Body of pancreas (tissue), 4 donors: Measurements from ENCODE around the gene GNGT2. TPM values are rescaled to one million over a fixed set of nuclear protein-coding genes. Genes with fewer than 3 reads are reported as not detected.

Source experiments
- ATAC-seq: fragments of 150-250 bp; one replicate; pipeline ENCODE4 v1.9.1; 2016
- DNase-seq, 4 donors: peaks; one replicate each; pipeline ENCODE4 v3.0.0-alpha.2; 2019
- H3K27ac ChIP-seq, 4 donors: fragments of 200-600 bp; sonication (generic); 1 replicate in 3 of 4; 2 replicates in 1 of 4; pipeline versions ENCODE4 v1.5.1 to v1.6.1; 2016 to 2019; ENCODE audit warnings: mild to moderate bottlenecking in 1 of 4, mixed read lengths in 1 of 4, moderate library complexity in 1 of 4
- H3K27me3 ChIP-seq, 2 donors: fragments of 200-600 bp; sonication (generic); one replicate each; pipeline ENCODE4 v1.6.0; 2016; ENCODE audit warnings: mild to moderate bottlenecking in 1 of 2
- H3K36me3 ChIP-seq, 2 donors: fragments of 200-600 bp; sonication (generic); replicated peaks in 1 of 2; 2 replicates each; pipeline ENCODE4 v1.5.1; 2016; ENCODE audit warnings: low read depth in 2 of 2; ENCODE audit not compliant: insufficient read depth in 1 of 2
- H3K4me1 ChIP-seq: fragments of 200-600 bp; sonication (generic); one replicate; pipeline ENCODE4 v1.6.0; 2016
- H3K4me3 ChIP-seq, 2 donors: fragments of 200-600 bp; sonication (generic); 1 replicate in 1 of 2; 2 replicates in 1 of 2; pipeline ENCODE4 v1.5.1; 2016 to 2019
- H3K9me3 ChIP-seq, 3 donors: fragments of 200-600 bp; sonication (generic); 1 replicate in 2 of 3; 2 replicates in 1 of 3; pipeline ENCODE4 v1.5.1; 2016
- POLR2A ChIP-seq, 3 donors: fragments of 450-650 bp; IDR thresholded peaks; one replicate each; pipeline ENCODE4 v1.6.1; 2016; ENCODE audit warnings: antibody characterized with exemption in 3 of 3, mild to moderate bottlenecking in 2 of 3
- WGBS, 2 donors: methylation state at CpG; one replicate each; pipeline ENCODE4 v1.1.5; 2017; 5-methylcytosine and 5-hydroxymethylcytosine counted together
- intact Hi-C: fragments of 100-400 bp; cut with DNase I; formaldehyde crosslinking; loops from one replicate; pipeline ENCODE4 v1.15.1; 2023
- total RNA-seq, 2 donors: library from RNA; depleted of rRNA; stranded (reverse); fragments of >200 nt; gene quantifications; one replicate each; pipeline ENCODE4 v1.1.0, GENCODE V29; 2016
- TF ChIP-seq, protein P1 (sequence below), 7 experiments: fragments of 450-650 bp in 4 of 7; fragments of 200-600 bp in 3 of 7; sonication (generic) in 3 of 7; IDR thresholded peaks; one replicate each; pipeline ENCODE4 v1.5.1; 2016 to 2019; ENCODE audit warnings: antibody characterized with exemption in 7 of 7

GNGT2 gene
- total RNA-seq, 2 donors from 2014 or later, result 16.8 TPM; not detected in 1

DNA sequence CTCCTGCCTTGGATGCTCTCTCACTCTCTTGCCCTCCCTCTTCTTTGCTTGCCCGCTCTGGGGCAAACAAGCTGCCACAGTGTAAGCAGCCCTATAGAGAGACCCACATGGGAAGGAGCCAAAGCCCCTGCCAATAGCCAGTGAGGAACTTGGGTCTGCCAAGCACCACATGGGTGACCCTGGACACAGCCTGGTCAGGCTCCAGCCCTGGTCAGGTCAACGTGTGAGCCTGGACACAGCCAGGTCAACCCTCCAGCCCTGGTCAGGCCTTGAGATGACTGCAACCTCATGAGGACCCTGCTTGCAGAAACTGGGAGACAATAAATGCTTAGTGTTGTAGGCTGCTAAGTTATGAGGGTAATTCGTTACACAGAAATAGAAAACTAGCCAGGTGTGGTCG is 34.5 kb upstream of the GNGT2 start:
- ATAC-seq (no peak), DNase-seq (no peak)
- Histone ChIP-seq H3K27me3 (no peaks in the 10 kb centered on the region), H3K27ac (no peak overlapping the region), H3K4me1 (no peaks in the 10 kb centered on the region), H3K9me3 (no peaks in the 10 kb centered on the region), H3K4me3 (no peak overlapping the region), H3K36me3 (no peaks in the 10 kb centered on the region)
- 62 to 80% methylated on average over 2 to 4 of the region's 4 CpGs for WGBS, 2 donors
- intact Hi-C loops, result no loop called here
- no peak for TF ChIP-seq POLR2A (IDR thresholded peaks at IDR 0.05)
- TF ChIP-seq, protein P1, sequence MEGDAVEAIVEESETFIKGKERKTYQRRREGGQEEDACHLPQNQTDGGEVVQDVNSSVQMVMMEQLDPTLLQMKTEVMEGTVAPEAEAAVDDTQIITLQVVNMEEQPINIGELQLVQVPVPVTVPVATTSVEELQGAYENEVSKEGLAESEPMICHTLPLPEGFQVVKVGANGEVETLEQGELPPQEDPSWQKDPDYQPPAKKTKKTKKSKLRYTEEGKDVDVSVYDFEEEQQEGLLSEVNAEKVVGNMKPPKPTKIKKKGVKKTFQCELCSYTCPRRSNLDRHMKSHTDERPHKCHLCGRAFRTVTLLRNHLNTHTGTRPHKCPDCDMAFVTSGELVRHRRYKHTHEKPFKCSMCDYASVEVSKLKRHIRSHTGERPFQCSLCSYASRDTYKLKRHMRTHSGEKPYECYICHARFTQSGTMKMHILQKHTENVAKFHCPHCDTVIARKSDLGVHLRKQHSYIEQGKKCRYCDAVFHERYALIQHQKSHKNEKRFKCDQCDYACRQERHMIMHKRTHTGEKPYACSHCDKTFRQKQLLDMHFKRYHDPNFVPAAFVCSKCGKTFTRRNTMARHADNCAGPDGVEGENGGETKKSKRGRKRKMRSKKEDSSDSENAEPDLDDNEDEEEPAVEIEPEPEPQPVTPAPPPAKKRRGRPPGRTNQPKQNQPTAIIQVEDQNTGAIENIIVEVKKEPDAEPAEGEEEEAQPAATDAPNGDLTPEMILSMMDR (IDR thresholded peaks at IDR 0.05), result no peak

DNA sequence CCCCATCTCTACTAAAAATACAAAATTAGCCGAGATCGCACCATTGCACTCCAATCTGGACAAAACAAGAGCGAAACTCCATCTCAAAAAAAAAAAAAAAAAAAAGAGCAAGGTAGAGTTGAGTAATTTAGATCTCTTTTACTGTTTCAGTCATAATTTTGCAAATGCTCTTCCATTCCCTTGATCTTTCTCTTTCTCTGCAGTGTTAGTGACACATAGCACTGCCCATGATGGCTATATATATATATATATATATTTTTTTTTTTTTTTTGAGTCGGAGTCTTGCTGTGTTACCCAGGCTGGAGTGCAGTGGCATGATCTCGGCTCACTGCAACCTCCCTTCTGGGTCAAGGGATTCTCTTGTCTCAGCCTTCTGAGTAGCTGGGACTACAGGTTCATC is 32.4 kb upstream of the GNGT2 start:
- H3K4me3 ChIP-seq, result no peak overlapping the region
- H3K9me3 ChIP-seq, result no peaks in the 10 kb centered on the region
- intact Hi-C loops, result no loop called here
- 78 to 81% methylated on average over 5 of the region's 5 CpGs for WGBS, 2 donors
- no peak overlapping the region for H3K27ac ChIP-seq
- no peaks in the 10 kb centered on the region for H3K27me3 ChIP-seq
- DNase-seq (no peak), ATAC-seq (no peak)
- no peak for TF ChIP-seq POLR2A (IDR thresholded peaks at IDR 0.05)
- TF ChIP-seq, protein P1 (IDR thresholded peaks at IDR 0.05), result no peak
- H3K36me3 ChIP-seq, result no peaks in the 10 kb centered on the region
- H3K4me1 ChIP-seq, result no peaks in the 10 kb centered on the region

DNA sequence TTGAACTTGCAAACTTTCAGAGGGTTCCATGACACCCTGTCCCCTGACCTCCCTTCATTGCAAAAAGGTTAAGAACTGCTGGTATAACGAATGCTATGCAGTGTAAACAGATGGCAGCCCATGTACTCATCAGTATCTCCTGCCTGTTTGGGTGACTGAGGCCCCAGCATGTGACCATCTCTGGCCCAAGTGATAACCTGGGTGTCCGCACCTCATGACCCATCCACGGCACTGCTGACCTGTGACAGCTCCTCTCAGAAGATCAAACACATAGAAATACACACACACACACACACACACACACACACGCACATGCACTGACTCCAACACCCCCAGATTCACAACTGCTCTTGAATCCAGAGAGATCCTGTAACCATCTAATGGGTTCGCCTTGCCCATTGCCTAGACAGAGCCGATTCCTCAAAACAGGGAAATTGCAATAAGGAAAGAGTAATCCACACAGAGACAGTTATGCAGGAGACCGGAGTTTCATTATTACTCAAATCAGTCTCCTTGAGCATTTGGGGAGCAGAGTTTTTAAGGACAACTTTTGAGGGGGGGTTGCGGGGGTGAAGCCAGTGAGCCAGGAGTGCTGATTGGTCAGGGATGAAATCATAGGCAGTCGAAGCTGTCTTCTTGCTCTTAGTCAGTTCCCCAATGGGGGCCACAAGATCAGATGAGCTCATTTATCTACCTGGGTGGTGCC is 31.5 kb upstream of the GNGT2 start:
- no peaks in the 10 kb centered on the region for H3K36me3 ChIP-seq
- 62 to 68% methylated on average over 8 to 9 of the region's 9 CpGs for WGBS, 2 donors

DNA sequence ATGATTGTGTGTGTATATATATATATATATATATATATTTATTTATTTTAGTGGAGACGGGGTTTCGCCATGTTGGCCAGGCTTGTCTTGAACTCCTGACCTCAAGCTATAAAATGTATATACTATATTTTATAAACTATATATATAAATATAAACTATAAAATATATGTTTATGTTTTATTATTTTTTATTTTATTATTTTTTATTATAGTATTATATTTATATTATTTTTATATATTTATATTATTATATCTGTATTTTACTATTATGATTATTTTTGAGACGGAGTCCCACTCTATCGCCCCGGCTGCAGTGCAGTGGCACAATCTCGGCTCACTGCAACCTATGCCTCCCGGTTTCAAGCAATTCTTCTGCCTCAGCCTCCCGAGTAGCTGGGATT is 30.7 kb upstream of the GNGT2 start:
- Histone ChIP-seq H3K27me3 (no peaks in the 10 kb centered on the region), H3K4me3 (no peak overlapping the region), H3K4me1 (no peaks in the 10 kb centered on the region), H3K9me3 (no peaks in the 10 kb centered on the region), H3K27ac (no peak overlapping the region), H3K36me3 (no peaks in the 10 kb centered on the region)
- WGBS, 2 donors, result 80 to 83% methylated on average over 8 of the region's 8 CpGs
- DNase-seq, result no peak
- TF ChIP-seq, protein P1 (IDR thresholded peaks at IDR 0.05), result no peak
- TF ChIP-seq POLR2A (IDR thresholded peaks at IDR 0.05), result no peak
- intact Hi-C loops, result no loop called here
- no peak for ATAC-seq

More for the DNA sequence above, 31.5 kb upstream of the GNGT2 start:
- intact Hi-C loops, result no loop called here
- ATAC-seq, result no peak
- no peak overlapping the region for H3K4me3 ChIP-seq
- DNase-seq, result no peak
- H3K27me3 ChIP-seq, result no peaks in the 10 kb centered on the region
- H3K9me3 ChIP-seq, result no peaks in the 10 kb centered on the region
- TF ChIP-seq, protein P1 (IDR thresholded peaks at IDR 0.05), result no peak
- TF ChIP-seq POLR2A (IDR thresholded peaks at IDR 0.05), result no peak
- no peaks in the 10 kb centered on the region for H3K4me1 ChIP-seq
- H3K27ac ChIP-seq, result no peak overlapping the region

DNA sequence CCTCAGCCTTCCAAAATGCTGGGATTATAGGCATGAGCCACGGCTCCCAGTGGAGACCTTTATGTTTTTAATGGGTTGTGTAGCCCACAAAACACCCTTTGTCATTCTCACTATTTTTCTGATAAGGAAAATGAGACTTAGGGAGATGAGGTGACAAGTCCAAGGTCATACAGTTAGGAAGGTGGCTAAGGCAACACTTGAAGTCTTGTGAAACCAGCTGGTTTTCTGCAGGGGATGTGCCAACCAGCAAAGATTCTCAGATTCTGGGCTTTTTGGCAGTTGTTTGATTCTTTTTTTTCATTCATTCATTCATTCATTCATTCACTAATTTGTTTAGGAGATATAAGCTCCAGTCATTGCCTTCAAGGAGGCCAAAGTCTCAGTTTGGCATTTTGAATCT is 30.2 kb upstream of the GNGT2 start:
- no peaks in the 10 kb centered on the region for H3K27me3 ChIP-seq
- no peak overlapping the region for H3K4me3 ChIP-seq
- no peaks in the 10 kb centered on the region for H3K36me3 ChIP-seq
- DNase-seq (no peak), ATAC-seq (no peak)
- intact Hi-C loops, result no loop called here
- no peaks in the 10 kb centered on the region for H3K9me3 ChIP-seq
- WGBS, 2 donors, result 55 to 63% methylated on average over 1 of the region's 1 CpG
- H3K27ac ChIP-seq, result no peak overlapping the region
- H3K4me1 ChIP-seq, result no peaks in the 10 kb centered on the region
- TF ChIP-seq POLR2A (IDR thresholded peaks at IDR 0.05), result no peak
- TF ChIP-seq, protein P1 (IDR thresholded peaks at IDR 0.05), result no peak
